H9 (cell line): ENCODE results near the gene KRTAP1-5. TPM values are rescaled to one million over a fixed set of nuclear protein-coding genes. Genes with fewer than 3 reads are reported as not detected.

Experiments used
- DNase-seq: peaks from one replicate; pipeline ENCODE4 v3.0.0-alpha.2; 2017
- H2AFZ ChIP-seq: one replicate; pipeline ENCODE4 v1.6.1; 2013; ENCODE audit warnings: mild to moderate bottlenecking, low read length, control low read depth, moderate library complexity
- H2AK5ac ChIP-seq: 2 replicates; pipeline ENCODE4 v1.6.1; 2013; ENCODE audit warnings: low read length, control low read depth, mixed read lengths; ENCODE audit not compliant: insufficient read length
- H2BK120ac ChIP-seq: one replicate; pipeline ENCODE4 v1.6.1; 2013; ENCODE audit warnings: low read depth, mild to moderate bottlenecking, low read length, control low read depth, inconsistent platforms; ENCODE audit not compliant: poor library complexity, severe bottlenecking
- H2BK12ac ChIP-seq: 2 replicates; pipeline ENCODE4 v1.6.1; 2013; ENCODE audit warnings: low read length, control low read depth, mixed read lengths, low read depth; ENCODE audit not compliant: insufficient read length
- H2BK15ac ChIP-seq: 2 replicates; pipeline ENCODE4 v1.6.1; 2013; ENCODE audit warnings: low read depth, low read length, control low read depth
- H2BK20ac ChIP-seq: one replicate; pipeline ENCODE4 v1.6.1; 2013; ENCODE audit warnings: low read depth, mild to moderate bottlenecking, low read length, control low read depth, inconsistent platforms; ENCODE audit not compliant: poor library complexity, severe bottlenecking
- H2BK5ac ChIP-seq: 2 replicates; pipeline ENCODE4 v1.6.1; 2013; ENCODE audit warnings: low read length, control low read depth, mixed read lengths; ENCODE audit not compliant: insufficient read length
- H3K14ac ChIP-seq: 2 replicates; pipeline ENCODE4 v1.6.1; 2013; ENCODE audit warnings: low read length, control low read depth; ENCODE audit not compliant: insufficient read depth
- H3K18ac ChIP-seq: 2 replicates; pipeline ENCODE4 v1.6.1; 2013; ENCODE audit warnings: low read depth, mild to moderate bottlenecking, mixed read lengths, low read length, control low read depth; ENCODE audit not compliant: insufficient read length
- H3K23ac ChIP-seq: 2 replicates; pipeline ENCODE4 v1.6.1; 2013; ENCODE audit warnings: low read length, control low read depth, mixed read lengths, low read depth; ENCODE audit not compliant: insufficient read length
- H3K23me2 ChIP-seq: 2 replicates; pipeline ENCODE4 v1.6.1; 2013; ENCODE audit warnings: low read depth, mild to moderate bottlenecking, mixed read lengths, low read length, control low read depth; ENCODE audit not compliant: insufficient read length, poor library complexity, severe bottlenecking
- H3K27ac ChIP-seq: 2 replicates; pipeline ENCODE4 v1.5.1; 2013; ENCODE audit warnings: low read length, control low read depth, mixed read lengths, low read depth; ENCODE audit not compliant: insufficient read length
- H3K27me3 ChIP-seq: 2 replicates; pipeline ENCODE4 v1.6.1; 2013; ENCODE audit warnings: low read length, control low read depth, inconsistent platforms; ENCODE audit not compliant: insufficient read depth
- H3K4ac ChIP-seq: 2 replicates; pipeline ENCODE4 v1.6.1; 2013; ENCODE audit warnings: low read depth, mild to moderate bottlenecking, control low read depth, inconsistent platforms, low read length, moderate library complexity
- H3K4me1 ChIP-seq: 2 replicates; pipeline ENCODE4 v1.6.1; 2013; ENCODE audit warnings: low read length, control low read depth, inconsistent platforms; ENCODE audit not compliant: insufficient read depth
- H3K4me2 ChIP-seq: 2 replicates; pipeline ENCODE4 v1.6.1; 2013; ENCODE audit warnings: low read length, control low read depth, mixed read lengths; ENCODE audit not compliant: insufficient read length, insufficient read depth
- H3K56ac ChIP-seq: 2 replicates; pipeline ENCODE4 v1.6.1; 2013; ENCODE audit warnings: low read depth, mild to moderate bottlenecking, mixed read lengths, low read length, control low read depth; ENCODE audit not compliant: insufficient read length
- H3K79me1 ChIP-seq: 2 replicates; pipeline ENCODE4 v1.6.1; 2013; ENCODE audit warnings: low read depth, mild to moderate bottlenecking, moderate library complexity, low read length, control low read depth, inconsistent platforms; ENCODE audit not compliant: insufficient read depth, poor library complexity, severe bottlenecking
- H3K79me2 ChIP-seq: 2 replicates; pipeline ENCODE4 v1.6.1; 2013; ENCODE audit warnings: low read length, control low read depth, inconsistent platforms; ENCODE audit not compliant: insufficient read depth
- H3K9ac ChIP-seq: 2 replicates; pipeline ENCODE4 v1.6.1; 2013; ENCODE audit warnings: low read length, control low read depth, mixed read lengths; ENCODE audit not compliant: insufficient read length; ENCODE audit errors: extremely low read depth
- H3K9me3 ChIP-seq: one replicate; pipeline ENCODE4 v1.6.1; 2013; ENCODE audit warnings: low read depth, low read length, inconsistent platforms; ENCODE audit not compliant: control insufficient read depth
- H3T11ph ChIP-seq: one replicate; pipeline ENCODE4 v1.6.1; 2013; ENCODE audit warnings: mild to moderate bottlenecking, low read length, control low read depth, inconsistent platforms
- H4K20me1 ChIP-seq: one replicate; pipeline ENCODE4 v1.6.1; 2013; ENCODE audit not compliant: control insufficient read depth, insufficient read length, insufficient read depth
- H4K5ac ChIP-seq: 2 replicates; pipeline ENCODE4 v1.6.1; 2013; ENCODE audit warnings: low read depth, mild to moderate bottlenecking, mixed read lengths, low read length, control low read depth; ENCODE audit not compliant: insufficient read length
- H4K8ac ChIP-seq: replicated peaks from 2 replicates; pipeline ENCODE4 v1.6.1; 2013; ENCODE audit warnings: low read length, control low read depth, mixed read lengths, low read depth; ENCODE audit not compliant: insufficient read length
- H4K91ac ChIP-seq: 2 replicates; pipeline ENCODE4 v1.6.1; 2013; ENCODE audit warnings: low read depth, mild to moderate bottlenecking, moderate library complexity, mixed read lengths, low read length, control low read depth; ENCODE audit not compliant: insufficient read length
- H3K27ac Mint-ChIP-seq, 3 experiments: 2 replicates in 2 of 3; 3 replicates in 1 of 3; pipeline ENCODE4 v1.8.0; 2020 to 2021; ENCODE audit warnings: mixed read lengths in 3 of 3, mild to moderate bottlenecking in 1 of 3, moderate library complexity in 1 of 3
- H3K27me3 Mint-ChIP-seq: 2 replicates; pipeline ENCODE4 v1.8.0; 2021; ENCODE audit warnings: low read depth, mild to moderate bottlenecking, moderate library complexity, mixed read lengths
- H3K36me3 Mint-ChIP-seq, 3 experiments: 2 replicates in 2 of 3; 3 replicates in 1 of 3; pipeline ENCODE4 v1.8.0; 2020 to 2021; ENCODE audit warnings: low read depth in 3 of 3, mixed read lengths in 3 of 3; ENCODE audit not compliant: insufficient read depth in 1 of 3
- H3K4me1 Mint-ChIP-seq, 2 experiments: 2 replicates each; pipeline ENCODE4 v1.8.0; 2020; ENCODE audit warnings: mixed read lengths in 2 of 2
- H3K4me3 Mint-ChIP-seq, 2 experiments: 2 replicates in 1 of 2; 3 replicates in 1 of 2; pipeline ENCODE4 v1.8.0; 2020 to 2021; ENCODE audit warnings: mild to moderate bottlenecking in 2 of 2, mixed read lengths in 2 of 2, moderate library complexity in 1 of 2
- H3K9me3 Mint-ChIP-seq, 2 experiments: 2 replicates in 1 of 2; 3 replicates in 1 of 2; pipeline ENCODE4 v1.8.0; 2020; ENCODE audit warnings: mild to moderate bottlenecking in 2 of 2, mixed read lengths in 2 of 2, moderate library complexity in 1 of 2
- WGBS: extraction: QIAGEN DNeasy Blood & Tissue Kit; methylation state at CpG from one replicate; pipeline ENCODE4 v1.1.7; 2013; ENCODE audit warnings: missing lambda C conversion rate, low lambda C conversion rate, mixed read lengths; ENCODE audit not compliant: insufficient read length; ENCODE audit errors: extremely low coverage; 5-methylcytosine and 5-hydroxymethylcytosine counted together
- total RNA-seq: library from RNA; stranded (reverse); gene quantifications from 2 replicates; pipeline ENCODE4 v1.2.1, GENCODE V29; 2021
- TF ChIP-seq, protein P1 (sequence below): fragments of 200-600 bp; sonication (generic); conservative IDR thresholded peaks from 3 replicates; pipeline ENCODE4 v1.8.0; 2021; ENCODE audit warnings: antibody characterized with exemption, mild to moderate bottlenecking

KRTAP1-5 gene
- total RNA-seq, 1 experiment from 2014 or later: not detected

DNA sequence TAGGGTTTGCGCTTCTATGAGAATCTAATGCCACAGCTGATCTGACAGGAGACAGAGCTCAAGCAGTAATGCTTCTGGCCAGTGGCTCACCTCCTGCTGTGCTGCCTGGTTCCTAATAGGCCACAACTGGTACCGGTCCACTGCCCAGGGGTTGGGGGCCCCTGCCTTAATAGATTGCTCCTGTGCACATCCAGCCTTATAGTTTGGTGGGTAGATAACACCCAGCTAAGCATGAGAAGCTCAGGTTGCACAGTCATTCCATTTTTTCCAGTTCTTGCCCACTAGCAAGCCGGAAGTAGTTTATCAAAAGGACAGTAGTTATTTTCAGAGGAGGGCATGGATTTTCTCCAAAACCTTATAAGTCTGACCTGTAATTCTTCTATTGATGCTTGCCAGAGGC is 7.6 kb downstream of the KRTAP1-5 start:
- Histone ChIP-seq H3K79me1 (no peaks in the 10 kb centered on the region), H4K8ac (no peak overlapping the region), H2AK5ac (no peak overlapping the region), H3K56ac (no peak overlapping the region), H3K4me1 (no peaks in the 10 kb centered on the region), H3K9me3 (no peaks in the 10 kb centered on the region), H2BK12ac (no peak overlapping the region), H4K5ac (no peak overlapping the region), H4K20me1 (no peaks in the 10 kb centered on the region), H3K14ac (no peak overlapping the region), H3K4ac (no peak overlapping the region), H2BK120ac (no peak overlapping the region), H2BK5ac (no peak overlapping the region), H3K9ac (no peak overlapping the region), H4K91ac (no peak overlapping the region), H3K4me2 (no peak overlapping the region), H3K23me2 (no peaks in the 10 kb centered on the region), H3K23ac (no peak overlapping the region), H2AFZ (no peak overlapping the region), H3K27me3 (no peaks in the 10 kb centered on the region), H3K79me2 (no peaks in the 10 kb centered on the region), H2BK15ac (no peak overlapping the region), H3K18ac (no peak overlapping the region), H3T11ph (no peak overlapping the region), H3K27ac (no peak overlapping the region), H2BK20ac (no peak overlapping the region)
- H3K36me3 Mint-ChIP-seq: no peaks in the 10 kb centered on the region
- H3K27me3 Mint-ChIP-seq: no peaks in the 10 kb centered on the region
- no peak overlapping the region for H3K4me3 Mint-ChIP-seq
- WGBS: no CpG with 5 or more reads among the region's 3 CpGs
- DNase-seq: no peak
- TF ChIP-seq, protein P1, sequence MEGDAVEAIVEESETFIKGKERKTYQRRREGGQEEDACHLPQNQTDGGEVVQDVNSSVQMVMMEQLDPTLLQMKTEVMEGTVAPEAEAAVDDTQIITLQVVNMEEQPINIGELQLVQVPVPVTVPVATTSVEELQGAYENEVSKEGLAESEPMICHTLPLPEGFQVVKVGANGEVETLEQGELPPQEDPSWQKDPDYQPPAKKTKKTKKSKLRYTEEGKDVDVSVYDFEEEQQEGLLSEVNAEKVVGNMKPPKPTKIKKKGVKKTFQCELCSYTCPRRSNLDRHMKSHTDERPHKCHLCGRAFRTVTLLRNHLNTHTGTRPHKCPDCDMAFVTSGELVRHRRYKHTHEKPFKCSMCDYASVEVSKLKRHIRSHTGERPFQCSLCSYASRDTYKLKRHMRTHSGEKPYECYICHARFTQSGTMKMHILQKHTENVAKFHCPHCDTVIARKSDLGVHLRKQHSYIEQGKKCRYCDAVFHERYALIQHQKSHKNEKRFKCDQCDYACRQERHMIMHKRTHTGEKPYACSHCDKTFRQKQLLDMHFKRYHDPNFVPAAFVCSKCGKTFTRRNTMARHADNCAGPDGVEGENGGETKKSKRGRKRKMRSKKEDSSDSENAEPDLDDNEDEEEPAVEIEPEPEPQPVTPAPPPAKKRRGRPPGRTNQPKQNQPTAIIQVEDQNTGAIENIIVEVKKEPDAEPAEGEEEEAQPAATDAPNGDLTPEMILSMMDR: no peak
- H3K4me1 Mint-ChIP-seq: peaks cover 0 to 2% of the 10 kb centered on the region in 2 experiments; a peak in 1 of 4 replicates
- peaks cover 0 to 3% of the 10 kb centered on the region in 2 experiments; a peak in 1 of 5 replicates for H3K9me3 Mint-ChIP-seq
- no peak overlapping the region for H3K27ac Mint-ChIP-seq
